Stimulated activated CD8-positive, alpha-beta memory T cell treated with anti-CD3 and anti-CD28 coated beads, Interleukin-12 subunit alpha, Interleukin-12 subunit beta, amount 100 ng/mL, for 4 hours (primary cell): ENCODE measurements around the gene MRPL51.
"Not testable (repeated sequence)": the region's sequence is repeated elsewhere in the genome, so short reads cannot be mapped to it uniquely, and the experiment has no call there.

Experiments
- DNase-seq: peaks from one replicate; pipeline ENCODE4 v3.0.0-alpha.2; 2020; ENCODE audit warnings: low read depth

Gene MRPL51

DNA sequence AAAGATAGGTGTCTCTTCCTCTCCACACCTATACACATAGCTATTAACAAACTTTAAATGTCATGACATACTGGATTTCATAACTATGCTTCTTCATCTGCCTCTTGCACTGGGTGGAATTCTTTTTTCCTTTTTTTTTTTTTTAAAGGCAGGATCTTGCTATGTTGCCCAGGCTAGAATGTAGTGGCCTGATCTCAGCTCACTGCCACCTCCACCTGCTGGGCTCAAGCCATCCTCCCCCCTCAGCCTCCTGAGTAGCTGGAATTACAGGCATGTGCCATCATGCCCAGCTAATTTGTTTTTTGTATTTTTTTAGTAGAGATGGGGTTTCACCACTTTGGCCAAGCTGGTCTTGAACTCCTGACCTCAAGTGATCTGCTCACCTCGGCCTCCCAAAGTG, 4.8 kb downstream of the MRPL51 start:
- DNase-seq: no peak

- DNase-seq: no peak
These were observed 14.6 kb downstream of the MRPL51 start for GRCh38 chr12:6478416-6478815.

- not testable (repeated sequence) for DNase-seq
These were observed 15.3 kb downstream of the MRPL51 start for GRCh38 chr12:6477601-6478377.

DNA sequence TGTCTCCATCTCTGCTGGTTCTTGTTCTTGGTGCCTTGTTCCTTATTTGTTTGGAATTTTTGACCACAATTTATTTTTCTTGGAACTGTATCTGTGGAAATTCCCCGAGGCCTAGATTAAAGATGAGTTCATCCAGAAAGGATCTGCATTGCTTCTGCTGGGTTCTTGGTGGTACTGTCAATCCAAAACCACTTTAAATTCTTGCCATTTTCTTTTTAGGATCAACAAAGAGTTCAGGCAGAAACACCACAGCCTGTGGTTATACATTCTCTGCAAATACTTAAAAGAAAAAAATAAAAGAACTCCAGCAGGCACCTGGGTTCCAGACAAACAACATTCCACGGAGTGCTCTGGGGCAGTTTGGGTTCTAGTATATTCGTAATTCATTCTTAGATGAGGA, 16.6 kb downstream of the MRPL51 start:
- DNase-seq: no peak

DNA sequence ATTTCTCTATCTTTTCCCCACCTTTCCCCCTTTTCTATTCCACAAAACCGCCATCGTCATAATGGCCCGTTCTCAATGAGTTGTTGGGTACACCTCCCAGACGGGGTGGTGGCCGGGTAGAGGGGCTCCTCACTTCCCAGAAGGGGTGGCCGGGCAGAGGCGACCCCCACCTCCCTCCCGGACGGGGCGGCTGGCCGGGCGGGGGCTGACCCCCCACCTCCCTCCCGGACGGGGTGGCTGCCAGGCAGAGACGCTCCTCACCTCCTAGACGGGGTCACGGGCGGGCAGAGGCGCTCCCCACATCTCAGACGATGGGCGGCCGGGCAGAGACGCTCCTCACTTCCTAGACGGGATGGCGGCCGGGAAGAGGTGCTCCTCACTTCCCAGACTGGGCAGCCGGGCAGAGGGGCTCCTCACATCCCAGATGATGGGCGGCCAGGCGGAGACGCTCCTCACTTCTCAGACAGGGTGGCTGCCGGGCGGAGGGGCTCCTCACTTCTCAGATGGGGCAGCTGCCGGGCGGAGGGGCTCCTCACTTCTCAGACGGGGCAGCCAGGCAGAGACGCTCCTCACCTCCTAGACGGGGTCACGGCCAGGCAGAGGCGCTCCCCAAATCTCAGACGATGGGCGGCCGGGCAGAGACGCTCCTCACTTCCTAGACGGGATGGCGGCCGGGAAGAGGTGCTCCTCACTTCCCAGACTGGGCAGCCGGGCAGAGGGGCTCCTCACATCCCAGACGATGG, 17.7 kb downstream of the MRPL51 start:
- DNase-seq: not testable (repeated sequence)

DNA sequence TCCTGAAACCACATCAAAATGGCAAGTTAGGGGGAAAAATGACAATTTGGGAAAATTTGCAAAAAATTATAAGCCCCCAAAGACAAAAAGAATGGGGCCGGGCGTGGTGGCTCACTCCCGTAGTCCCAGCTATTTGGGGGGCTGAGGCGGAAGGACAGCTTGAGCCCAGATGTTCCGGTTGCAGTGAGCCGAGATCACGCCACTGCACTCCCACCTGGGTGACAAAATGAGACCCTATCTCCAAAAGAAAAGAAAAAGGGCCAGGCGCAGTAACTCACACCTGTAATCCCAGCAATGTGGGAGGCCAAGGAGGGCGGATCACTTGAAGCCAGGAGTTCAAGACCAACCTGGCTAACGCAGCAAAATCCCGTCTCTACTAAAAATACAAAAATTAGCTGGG, 20.6 kb downstream of the MRPL51 start:
- no peak for DNase-seq

DNA sequence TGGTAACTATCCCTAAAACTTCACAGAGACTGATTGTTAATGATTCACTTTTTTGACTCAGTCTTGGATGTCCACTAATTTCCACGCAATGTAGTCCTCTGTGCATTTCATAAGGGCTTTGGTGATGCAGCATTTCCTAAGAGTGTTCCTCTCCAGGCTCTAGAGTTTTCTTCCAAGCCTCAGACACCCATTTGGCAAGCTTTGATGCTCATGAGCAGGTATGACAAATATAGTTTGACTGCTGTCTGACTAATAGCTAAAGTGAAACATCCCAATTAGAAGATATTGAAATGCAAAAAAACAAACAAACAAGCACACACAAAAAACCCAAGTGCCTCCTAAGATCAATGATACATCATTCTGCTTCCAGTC, 21.1 kb downstream of the MRPL51 start:
- no peak for DNase-seq

DNA sequence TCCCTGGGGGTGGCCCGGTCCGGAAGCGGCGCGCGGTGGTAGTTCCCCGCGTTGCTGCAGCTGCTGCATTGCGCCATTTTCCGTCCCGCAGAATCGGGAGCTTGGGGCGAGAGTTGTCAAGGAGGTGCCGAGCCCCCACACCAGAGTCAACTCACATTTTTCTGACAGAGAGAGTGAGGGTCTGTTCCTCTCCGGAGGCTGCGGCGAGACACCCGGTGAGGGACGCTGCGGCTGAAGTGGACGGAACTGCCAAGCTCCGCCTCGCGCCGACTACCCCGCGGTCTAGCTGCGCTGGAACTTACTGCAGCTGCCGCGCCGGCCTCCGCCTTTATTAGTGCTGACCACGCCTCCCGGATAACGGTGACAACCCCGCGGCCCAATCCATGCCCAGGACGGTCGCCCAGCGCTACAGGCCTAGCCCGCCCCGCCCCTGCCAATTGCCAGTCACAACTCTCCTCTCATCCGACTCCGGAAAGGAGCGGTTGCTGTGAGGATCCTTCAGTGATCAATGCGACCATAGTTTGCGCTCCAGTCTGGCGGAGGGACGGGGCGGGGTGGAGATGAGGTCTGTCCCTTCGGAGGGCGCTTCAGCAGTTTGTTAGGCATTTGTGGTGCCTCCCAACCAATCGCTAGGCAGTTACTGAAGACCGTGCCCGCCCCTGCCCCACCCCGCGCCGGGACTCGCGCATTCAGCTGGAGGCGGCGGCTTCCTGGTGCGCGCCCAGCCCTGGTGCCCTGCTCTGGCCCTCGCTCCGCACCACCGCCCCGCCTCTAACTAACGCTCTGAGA, 22.5 kb downstream of the MRPL51 start, which contains the start of gene VAMP1:
Gene VAMP1, minus strand, starts transcription at position 303 of the 789 bp plus-strand sequence. Its CDS starts 146 bp downstream, at position 157.
- peak; percentile 92 for DNase-seq

DNA sequence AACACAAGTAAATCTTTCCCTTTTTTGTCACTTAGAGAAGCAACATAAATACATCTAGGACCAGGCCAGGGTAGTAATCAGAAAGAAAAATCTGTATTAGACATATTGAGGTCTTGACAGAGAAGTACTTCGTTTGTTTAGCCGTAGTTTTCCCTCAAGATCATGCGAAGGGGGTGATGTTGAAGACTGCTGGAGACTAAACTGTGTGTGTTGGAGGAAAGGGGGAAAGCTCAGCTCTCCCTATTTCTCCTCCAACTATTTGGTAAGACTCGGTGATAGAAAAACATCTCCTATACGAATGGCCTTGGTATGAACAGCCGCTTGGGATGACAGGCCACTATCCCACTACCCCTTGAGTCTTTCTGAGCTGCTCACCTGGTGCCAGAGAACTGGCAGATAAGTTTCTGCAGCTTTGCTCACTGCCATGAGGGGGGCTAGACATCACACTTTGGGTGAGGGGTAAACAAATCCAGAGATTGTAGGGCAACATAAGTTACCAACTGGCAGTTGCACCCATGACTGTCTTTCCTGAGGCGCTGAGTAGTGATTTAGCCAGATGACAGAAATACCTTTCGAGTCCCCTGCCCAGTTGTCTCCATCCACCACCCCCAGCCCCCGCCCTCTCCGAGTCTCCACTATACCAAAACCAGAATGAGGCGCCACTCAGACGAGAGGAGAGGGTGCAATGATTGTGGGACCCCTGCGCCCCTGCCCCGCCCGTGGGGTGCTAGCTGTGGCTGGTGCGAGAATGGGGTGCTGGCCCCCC, 23.3 kb downstream of the MRPL51 start:
- no peak for DNase-seq

DNA sequence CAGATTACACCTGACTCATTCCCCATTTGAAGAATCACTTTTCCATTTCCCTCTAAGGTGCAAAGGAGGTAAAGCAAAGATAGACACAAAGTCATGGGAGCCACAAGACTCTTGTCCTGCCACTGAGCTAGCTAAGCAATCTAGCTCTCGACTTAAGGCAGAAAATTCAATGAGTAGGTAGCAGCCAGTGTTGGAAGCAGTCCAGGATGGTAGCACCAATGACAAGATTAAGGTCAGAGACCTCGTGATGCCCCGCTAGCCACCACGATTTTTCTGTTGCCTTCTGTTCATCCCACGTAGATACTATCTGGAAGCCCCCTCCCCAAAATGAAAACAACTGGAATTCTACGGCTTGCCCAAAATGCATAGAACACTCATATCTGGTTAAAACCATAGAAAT, 24.0 kb downstream of the MRPL51 start:
- DNase-seq: no peak

- no peak for DNase-seq
These were observed 24.8 kb downstream of the MRPL51 start for GRCh38 chr12:6468283-6468575.

DNA sequence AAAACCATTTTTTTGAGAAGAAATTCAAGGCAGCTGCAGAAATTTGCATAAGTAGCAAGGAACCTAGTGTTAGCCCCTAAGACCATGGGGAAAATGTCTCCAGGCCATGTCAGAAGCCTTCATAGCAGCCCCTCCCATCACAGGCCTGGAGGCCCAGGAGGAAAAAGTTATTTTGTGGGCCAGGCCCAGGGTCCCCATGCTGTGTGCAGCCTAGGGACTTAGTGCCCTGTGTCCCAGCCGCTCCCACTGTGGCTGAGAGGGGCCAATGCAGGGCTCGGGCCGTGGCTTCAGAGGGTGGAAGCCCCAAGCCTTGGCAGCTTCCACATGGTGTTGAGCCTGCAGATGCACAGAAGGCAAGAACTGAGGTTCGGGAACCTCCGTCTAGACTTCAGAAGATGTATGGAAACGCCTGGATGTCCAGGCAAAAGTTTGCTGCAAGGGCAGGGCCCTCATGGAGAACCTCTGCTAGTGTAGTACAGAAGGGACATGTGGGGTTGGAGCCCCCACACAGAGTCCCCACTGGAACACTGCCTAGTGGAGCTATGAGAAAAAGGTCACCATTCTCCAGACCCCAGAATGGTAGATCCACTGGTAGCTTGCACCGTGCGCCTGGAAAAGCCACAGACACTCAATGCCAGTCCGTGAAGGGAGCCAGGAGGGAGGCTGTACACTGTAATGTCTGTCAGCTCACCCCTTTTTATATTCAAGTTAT, 25.3 kb downstream of the MRPL51 start:
- DNase-seq: not testable (repeated sequence)

DNA sequence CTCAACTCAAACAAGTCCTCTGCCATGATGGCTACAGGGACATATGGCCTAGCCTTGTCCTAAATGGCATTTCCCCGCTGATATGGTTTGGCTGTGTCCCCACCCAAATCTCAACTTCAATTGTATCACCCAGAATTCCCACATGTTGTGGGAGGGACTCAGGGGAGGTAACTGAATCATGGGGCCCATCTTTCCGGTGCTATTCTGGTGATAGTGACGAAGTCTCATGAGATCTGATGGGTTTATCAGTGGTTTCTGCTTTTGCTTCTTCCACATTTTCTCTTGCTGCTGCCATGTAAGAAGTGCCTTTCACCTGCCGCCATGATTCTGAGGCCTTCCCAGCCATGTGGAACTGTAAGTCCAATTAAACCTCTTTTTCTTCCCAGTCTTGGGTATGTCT, 26.3 kb downstream of the MRPL51 start:
- DNase-seq: not testable (repeated sequence)

- no peak for DNase-seq
These were observed 26.9 kb downstream of the MRPL51 start for GRCh38 chr12:6466184-6466573.

GRCh38 chr12:6465467-6466183, 27.4 kb downstream of the MRPL51 start:
- no peak for DNase-seq

GRCh38 chr12:6464531-6464930, 28.5 kb downstream of the MRPL51 start:
- DNase-seq: no peak

DNA sequence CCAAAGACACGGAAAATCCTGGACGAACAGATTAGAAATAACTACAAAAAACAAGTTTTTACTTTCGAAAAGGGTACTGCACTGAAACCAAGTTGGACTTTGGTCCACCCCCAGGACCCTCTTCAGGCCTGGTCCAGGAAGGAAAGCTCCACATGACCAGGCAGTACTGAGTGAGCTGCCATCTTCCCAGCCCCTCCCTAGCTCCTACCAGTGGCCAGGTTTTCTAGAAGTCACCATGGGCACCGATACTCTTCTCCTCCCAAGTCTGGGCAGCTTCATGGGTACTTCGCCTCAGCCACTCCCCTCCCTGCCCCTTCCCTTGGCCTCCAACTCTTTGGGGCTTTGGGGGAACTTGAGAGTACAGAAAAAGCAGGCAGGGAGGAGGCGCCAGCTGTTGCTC, 29.2 kb downstream of the MRPL51 start:
- DNase-seq: no peak

GRCh38 chr12:6463216-6463615, 29.8 kb downstream of the MRPL51 start:
- DNase-seq: no peak

DNA sequence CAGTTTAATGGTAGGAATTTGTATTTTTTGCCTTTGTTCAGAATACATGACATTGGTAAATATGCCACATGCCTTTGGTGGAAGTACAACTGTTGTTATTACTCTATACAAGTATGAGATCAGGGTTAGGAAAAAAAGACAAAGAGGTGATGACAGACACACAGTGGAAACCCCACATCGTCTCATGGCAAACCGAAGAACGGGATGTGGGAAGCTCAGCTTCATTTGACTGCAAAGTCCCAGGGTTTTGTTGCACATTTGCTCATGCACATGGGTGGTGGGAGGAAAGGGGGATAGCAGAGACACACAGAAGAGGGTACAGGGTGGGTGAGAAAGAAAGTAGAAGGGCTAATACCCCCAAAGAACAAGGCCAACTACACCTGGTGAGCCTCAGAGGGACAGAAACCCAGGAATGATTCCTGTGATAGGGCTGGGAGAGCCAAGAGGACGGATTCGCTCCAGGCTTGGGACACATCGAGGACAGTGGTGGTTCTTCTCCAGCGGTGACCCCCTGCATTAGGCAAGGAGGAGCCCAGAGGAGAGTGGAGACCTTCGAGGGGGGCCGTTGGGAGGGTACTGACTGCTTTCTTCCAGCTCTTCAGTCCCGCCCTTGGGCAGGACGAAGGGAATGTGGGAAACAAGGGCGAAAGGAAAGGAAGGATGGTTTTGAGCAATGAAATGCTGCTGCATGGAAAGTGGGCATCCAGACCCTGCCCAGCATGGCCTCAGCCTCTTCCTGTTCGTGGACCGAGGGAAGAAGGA, 30.6 kb downstream of the MRPL51 start:
- DNase-seq: no peak
